Transverse colon (tissue), 3 donors: ENCODE data around the gene CYP21A2.
"Not testable (repeated sequence)": the region's sequence is repeated elsewhere in the genome, so short reads cannot be mapped to it uniquely, and the experiment has no call there.

ENCODE experiments used
- POLR2A ChIP-seq: fragments of 450-650 bp; IDR thresholded peaks from one replicate; pipeline ENCODE4 v1.6.1; 2016; ENCODE audit warnings: antibody characterized with exemption, mild to moderate bottlenecking, moderate library complexity
- TF ChIP-seq, protein P1 (sequence below), 5 experiments: fragments of 200-600 bp in 3 of 5; fragments of 450-650 bp in 2 of 5; sonication (generic) in 3 of 5; IDR thresholded peaks; 1 replicate in 2 of 5; 2 replicates in 3 of 5; pipeline ENCODE4 v1.5.1; 2016 to 2017; ENCODE audit warnings: antibody characterized with exemption in 5 of 5, inconsistent platforms in 3 of 5, mild to moderate bottlenecking in 2 of 5, moderate library complexity in 1 of 5

DNA sequence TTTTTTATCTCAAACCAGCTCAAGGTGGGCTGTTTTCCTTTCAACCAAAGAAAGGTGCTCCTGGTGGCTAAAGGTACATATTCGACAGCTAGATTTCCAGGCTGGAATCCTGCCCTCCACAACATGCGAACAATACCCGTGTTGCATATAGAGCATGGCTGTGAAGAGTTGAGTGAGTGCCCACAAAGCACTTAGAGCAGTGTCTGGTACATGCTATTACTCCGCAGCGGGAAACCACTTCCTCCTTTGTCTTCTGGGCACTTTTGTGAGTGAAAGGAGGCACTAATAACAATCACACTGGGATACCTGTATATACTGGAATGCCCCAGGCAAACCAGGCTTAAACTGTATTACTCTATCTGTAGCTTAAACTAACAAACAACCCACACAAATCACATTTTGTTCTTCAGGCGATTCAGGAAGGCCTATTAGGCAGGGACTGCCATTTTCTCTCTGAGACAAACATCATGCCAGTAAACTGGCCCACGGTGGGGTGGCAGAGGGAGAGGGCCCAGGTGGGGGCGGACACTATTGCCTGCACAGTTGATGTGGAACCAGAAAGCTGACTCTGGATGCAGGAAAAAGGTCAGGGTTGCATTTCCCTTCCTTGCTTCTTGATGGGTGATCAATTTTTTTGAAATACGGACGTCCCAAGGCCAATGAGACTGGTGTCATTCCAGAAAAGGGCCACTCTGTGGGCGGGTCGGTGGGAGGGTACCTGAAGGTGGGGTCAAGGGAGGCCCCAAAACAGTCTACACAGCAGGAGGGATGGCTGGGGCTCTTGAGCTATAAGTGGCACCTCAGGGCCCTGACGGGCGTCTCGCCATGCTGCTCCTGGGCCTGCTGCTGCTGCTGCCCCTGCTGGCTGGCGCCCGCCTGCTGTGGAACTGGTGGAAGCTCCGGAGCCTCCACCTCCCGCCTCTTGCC is at the start of gene CYP21A2:
- TF ChIP-seq, protein P1, sequence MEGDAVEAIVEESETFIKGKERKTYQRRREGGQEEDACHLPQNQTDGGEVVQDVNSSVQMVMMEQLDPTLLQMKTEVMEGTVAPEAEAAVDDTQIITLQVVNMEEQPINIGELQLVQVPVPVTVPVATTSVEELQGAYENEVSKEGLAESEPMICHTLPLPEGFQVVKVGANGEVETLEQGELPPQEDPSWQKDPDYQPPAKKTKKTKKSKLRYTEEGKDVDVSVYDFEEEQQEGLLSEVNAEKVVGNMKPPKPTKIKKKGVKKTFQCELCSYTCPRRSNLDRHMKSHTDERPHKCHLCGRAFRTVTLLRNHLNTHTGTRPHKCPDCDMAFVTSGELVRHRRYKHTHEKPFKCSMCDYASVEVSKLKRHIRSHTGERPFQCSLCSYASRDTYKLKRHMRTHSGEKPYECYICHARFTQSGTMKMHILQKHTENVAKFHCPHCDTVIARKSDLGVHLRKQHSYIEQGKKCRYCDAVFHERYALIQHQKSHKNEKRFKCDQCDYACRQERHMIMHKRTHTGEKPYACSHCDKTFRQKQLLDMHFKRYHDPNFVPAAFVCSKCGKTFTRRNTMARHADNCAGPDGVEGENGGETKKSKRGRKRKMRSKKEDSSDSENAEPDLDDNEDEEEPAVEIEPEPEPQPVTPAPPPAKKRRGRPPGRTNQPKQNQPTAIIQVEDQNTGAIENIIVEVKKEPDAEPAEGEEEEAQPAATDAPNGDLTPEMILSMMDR (IDR thresholded peaks at IDR 0.05), result not testable (repeated sequence)
- not testable (repeated sequence) for TF ChIP-seq POLR2A
